Jurkat, Clone E6-1 (cell line): ENCODE data around the gene ZNF598.

Source experiments
- DNase-seq: peaks from one replicate; pipeline ENCODE4 v3.0.0-alpha.2; 2011; ENCODE audit warnings: low read depth, low spot score
- H3K4me3 ChIP-seq: 2 replicates; pipeline ENCODE4 v1.5.1; 2011; ENCODE audit warnings: mild to moderate bottlenecking, low read length, control low read depth, moderate library complexity

ZNF598 gene

GRCh38 chr16:2031081-2031577 is 21.5 kb upstream of the ZNF598 start:
- DNase-seq, result no peak
- H3K4me3 ChIP-seq, result no peak overlapping the region

DNA sequence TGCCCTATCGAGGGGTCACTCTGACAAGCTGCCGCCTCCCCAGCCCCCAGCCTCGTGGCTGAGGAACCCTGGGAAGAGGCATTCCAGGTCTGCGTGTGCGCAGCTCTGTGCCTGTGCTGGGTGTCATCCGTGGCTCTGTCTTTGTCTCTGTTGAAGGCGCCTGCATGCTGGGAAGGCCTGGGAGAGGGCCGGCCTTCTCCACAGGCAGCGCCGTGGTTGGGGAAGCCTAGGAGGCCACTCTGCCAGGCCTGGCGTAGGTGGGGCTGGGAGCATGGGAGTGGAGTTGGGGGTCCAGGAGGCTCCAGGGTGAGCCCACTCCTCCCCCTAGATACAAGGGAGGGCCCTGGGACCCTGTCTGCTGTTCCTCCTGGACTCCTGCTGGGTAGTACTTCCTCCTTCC is 20.4 kb upstream of the ZNF598 start:
- no peak overlapping the region for H3K4me3 ChIP-seq
- no peak for DNase-seq

- DNase-seq, result no peak
- H3K4me3 ChIP-seq, result no peak overlapping the region
These were observed 19.7 kb upstream of the ZNF598 start for GRCh38 chr16:2029350-2029749.

- DNase-seq, result no peak
- H3K4me3 ChIP-seq, result no peak overlapping the region
These were observed 19.1 kb upstream of the ZNF598 start for GRCh38 chr16:2028620-2029220.

DNA sequence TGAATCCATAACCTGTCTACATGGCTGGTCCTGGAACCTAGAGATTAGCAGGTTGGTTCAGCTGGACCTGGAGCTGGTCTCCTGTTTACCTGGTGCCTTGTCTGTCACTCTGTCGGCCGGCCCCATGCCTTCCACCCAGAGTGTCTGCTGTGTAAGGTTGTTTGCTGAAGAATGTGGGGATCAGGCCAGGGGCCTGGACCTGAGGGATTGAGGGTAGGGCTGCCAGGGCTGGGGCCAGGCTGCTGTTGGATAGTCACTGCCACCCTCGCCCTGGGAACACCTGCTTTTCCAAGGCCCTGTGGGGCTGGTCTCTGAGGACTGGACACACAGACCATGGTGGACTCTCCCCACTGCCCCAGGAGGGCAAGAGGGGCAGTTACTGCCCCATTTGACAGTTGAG is 18.5 kb upstream of the ZNF598 start:
- H3K4me3 ChIP-seq, result no peak overlapping the region
- no peak for DNase-seq

- H3K4me3 ChIP-seq, result peak overlapping the region; percentile 24; the same call in 1 of the 2 replicates
- no peak for DNase-seq
These were observed 17.7 kb upstream of the ZNF598 start for GRCh38 chr16:2027024-2028010.

DNA sequence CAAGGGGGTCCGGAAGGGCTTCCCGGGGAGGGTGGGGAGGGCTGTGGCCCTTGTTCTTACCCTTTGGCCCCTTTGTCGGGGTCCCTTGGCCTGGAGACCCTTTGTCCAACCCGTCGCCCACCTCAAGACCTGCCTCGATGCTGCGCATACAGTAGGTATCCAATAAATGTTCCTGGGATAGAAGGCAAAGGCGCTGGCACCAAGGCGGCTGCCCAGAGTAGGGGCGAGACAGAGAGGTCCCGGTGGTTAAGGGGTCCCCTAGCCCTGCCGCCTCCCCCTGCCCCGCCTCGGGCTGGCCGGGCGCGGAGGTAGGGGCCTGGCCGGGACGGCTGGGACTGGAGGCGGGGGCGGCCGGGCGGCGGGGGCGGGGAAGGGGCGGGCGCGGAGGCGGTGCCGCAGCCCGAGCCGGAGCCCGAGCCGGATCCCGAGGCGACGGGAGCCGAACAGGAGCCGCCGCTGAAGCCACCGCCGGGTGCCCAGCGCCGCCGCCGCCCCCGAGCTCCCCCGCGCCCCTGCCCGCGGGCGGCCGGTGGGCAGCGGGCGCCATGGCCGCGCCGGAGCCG is 16.9 kb upstream of the ZNF598 start, which contains the start of gene NHERF2:
TSS of gene NHERF2 (plus strand) at position 442 of the 563 bp plus-strand sequence. CDS start at position 546, 104 bp downstream.
- H3K4me3 ChIP-seq, result peak within 1 kb of the TSS; percentile 24; the same call in 1 of the 2 replicates
- no peak for DNase-seq

DNA sequence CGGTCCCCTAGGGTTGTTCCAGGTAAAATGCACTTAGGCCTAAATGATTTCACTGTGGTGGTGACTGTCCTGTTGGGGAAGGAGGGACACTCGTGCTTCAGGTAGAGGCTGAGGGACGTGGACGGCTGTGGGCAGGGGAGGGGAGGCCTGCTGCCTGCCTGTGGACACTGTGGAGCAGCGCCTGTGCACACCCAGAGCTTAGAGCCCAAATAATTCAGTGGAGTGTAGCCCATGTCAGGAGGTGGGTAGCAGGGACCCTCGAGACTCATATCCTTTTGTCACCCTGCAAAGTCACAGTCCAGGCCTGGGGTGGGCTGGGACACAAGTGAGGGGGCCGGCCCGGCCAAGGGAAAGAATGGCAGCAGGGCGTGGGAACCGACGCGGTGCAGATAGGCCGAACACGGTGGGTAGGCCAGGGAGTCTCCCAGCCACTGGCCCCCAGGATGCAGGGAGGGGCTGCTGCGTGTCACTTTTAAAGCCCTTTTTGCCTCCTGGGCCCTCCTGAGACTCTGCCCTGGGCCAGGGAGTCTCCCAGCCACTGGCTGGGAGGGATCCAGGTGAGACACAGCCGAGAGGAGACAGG is 16.3 kb upstream of the ZNF598 start:
- DNase-seq, result no peak
- H3K4me3 ChIP-seq, result no peak overlapping the region

GRCh38 chr16:2025251-2025650 is 15.6 kb upstream of the ZNF598 start:
- DNase-seq, result no peak
- H3K4me3 ChIP-seq, result no peak overlapping the region

DNA sequence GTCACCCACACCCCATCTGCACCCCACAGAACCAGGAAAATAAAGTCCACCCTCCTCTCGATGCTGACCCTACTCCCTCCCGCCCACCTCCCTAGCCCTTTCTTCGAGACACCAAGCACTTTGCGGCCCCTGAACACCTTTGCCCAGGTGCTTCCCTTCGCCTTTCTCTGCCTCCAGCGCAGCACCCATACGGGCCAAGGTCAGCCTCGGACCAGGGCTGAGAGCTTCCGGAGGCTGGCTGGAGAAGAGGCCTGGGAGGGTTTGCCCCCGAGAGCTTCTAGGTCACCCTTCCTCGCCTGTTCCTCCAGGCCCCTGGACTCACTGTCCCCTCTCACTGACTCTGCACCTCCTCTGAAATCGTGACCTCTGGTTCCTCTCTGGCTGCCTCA is 14.4 kb upstream of the ZNF598 start:
- no peak overlapping the region for H3K4me3 ChIP-seq
- DNase-seq, result no peak

- peak; percentile 82 for DNase-seq
- peak overlapping the region; percentile 50 for H3K4me3 ChIP-seq
These were observed 13.7 kb upstream of the ZNF598 start for GRCh38 chr16:2023092-2024031.

GRCh38 chr16:2022723-2023091 is 13.1 kb upstream of the ZNF598 start:
- DNase-seq, result peak; percentile 33

GRCh38 chr16:2019921-2020831 is 10.6 kb upstream of the ZNF598 start:
- DNase-seq, result no peak
- no peak overlapping the region for H3K4me3 ChIP-seq

More at GRCh38 chr16:2022723-2023091, 13.1 kb upstream of the ZNF598 start:
- peak overlapping the region; percentile 50 for H3K4me3 ChIP-seq

DNA sequence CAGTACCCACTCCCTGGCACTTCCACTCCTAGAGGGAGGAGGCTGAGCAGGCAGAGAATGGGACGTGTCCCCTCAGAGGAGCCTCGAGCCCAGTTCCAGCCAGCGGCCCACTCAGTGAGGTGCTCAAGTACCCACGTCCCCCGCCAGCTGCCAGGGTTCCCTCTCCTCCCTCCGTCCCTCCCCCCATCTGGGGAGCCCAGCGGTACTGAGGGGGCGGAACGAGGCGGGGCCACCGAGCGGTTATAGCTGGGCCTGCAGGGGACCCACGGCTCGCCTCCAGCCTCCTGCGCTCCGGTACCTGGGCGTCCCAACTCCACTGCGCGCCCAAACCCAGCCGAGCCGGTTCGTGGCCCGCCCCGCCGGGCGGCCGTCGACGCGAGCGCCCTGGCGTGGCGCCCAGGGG is 9.9 kb upstream of the ZNF598 start, which contains the start of gene NPW:
TSS of gene NPW (plus strand) at position 268 of the 403 bp plus-strand sequence.
- no peak for DNase-seq
- H3K4me3 ChIP-seq, result no peak within 1 kb of the TSS

DNA sequence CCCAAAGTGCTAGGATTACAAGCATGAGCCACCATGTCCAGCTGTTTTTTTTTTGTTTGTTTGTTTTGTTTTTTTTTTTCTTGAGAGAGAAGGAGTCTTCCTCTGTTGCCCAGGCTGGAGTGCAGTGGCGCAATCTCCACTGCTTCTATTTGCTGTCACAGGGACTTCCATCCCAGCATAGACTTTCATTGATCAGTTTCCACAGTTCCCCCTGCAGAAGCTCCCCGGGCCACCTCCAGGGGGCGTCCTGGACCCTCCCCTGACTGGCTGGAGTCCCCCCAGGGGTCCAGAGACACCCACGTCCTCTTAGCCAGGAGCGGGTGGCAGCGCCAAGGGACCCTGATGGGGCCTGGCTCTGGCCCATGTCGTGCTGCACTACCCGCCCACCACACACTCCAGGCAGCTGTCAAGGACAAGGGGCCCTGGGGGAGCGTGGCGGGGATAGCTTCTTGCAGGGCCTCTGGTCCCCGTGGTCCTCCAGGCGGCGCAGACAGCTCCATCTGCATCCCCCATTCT is 6.8 kb upstream of the ZNF598 start:
- DNase-seq, result no peak
- no peak overlapping the region for H3K4me3 ChIP-seq

- no peak for DNase-seq
- H3K4me3 ChIP-seq, result no peak overlapping the region
These were observed 6.3 kb upstream of the ZNF598 start for GRCh38 chr16:2015947-2016208.

DNA sequence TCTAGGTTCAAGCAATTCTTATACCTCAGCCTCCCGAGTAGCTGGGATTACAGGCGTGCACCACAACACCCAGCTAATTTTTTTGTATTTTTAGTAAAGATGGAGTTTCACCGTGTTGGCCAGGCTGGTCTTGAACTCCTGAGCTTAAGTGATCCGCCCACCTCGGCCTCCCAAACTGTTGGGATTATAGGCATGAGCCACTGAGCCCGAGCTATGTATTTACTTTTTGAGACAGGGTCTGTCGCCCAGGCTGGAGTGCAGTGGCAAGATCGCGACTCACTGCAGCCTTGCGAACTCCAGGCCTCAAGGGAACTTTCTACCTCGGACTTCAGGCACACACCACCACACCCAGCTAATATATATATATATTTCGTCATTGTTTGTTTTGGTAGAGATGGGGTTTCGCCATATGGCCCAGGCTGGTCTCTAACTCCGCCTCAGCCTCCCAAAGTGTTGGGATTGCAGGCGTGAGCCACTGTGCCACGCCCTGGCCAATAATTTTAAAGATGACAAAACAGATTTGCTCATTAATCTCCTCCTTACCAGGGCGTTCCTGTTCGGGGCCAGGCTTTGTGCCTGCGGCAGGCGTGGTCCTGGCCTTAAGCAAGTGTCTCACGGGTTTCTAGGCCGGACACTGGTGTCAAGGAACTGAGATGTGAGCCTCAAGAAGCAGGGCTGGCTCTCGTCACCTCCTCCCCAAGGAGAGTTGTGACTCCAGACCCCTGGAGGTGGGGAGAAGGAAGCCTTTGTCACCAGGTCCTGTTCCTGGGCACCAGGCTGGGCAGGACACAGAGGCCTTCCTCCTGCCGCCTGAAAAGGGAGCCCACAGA is 5.7 kb upstream of the ZNF598 start:
- no peak overlapping the region for H3K4me3 ChIP-seq
- DNase-seq, result no peak
